ENCODE data around the gene INHBB. TPM values are rescaled to one million over a fixed set of nuclear protein-coding genes. Genes with fewer than 3 reads are reported as not detected.

Gene INHBB
- total RNA-seq, 1 experiment from 2014 or later: not detected

DNA sequence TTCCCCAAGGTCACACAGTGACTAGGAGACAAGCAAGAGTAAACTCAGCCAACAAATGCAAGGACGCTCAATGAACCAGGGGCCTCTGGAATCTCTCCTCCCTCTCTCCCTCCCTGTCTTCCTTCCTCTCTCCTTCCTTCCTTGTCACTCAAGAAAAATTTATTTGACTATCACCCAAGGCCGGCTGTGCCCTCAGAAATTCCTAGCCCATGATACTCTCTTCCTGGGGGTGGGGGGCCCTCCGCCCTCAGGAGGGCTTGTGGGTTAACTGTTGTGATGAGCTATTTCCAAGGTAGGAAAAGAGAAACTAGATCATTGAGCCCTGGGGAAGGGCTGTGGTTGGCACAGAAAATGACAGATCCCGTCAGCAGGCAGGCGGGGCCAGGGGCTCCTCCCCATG is 21.7 kb downstream of the INHBB start:
- no peaks in the 10 kb centered on the region for H3K9me3 Mint-ChIP-seq (ENCODE audit: low read depth, unreplicated experiment)
- CTCF ChIA-PET: no interaction called here
- H3K27me3 Mint-ChIP-seq (ENCODE audit: unreplicated experiment): peaks cover 71% of the 10 kb centered on the region

DNA sequence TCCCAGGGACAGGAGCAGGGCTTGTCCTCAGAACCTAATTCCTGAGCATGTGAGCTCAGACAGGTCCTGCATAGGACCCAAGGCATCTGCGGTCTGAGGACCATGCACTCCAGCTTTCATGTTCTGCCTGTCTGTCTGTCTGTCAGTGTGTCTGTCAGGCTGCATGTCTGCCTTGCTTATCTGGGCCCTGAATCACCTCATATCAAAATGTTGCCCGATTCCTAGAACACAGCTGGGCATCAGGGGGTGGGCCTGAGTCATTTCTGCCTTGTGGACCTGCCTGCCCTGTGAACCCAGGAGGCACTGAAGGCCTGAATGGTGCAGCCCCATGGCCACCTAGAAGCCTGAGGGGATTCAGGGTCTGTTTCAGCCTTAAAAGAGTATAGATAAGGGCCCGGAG is 22.1 kb downstream of the INHBB start:
- Mint-ChIP-seq H3K4me3 (ENCODE audit: low read depth, unreplicated experiment) (no peak overlapping the region), H3K27me3 (ENCODE audit: unreplicated experiment) (peaks cover 69% of the 10 kb centered on the region), H3K4me1 (ENCODE audit: low read depth, unreplicated experiment) (no peaks in the 10 kb centered on the region), H3K36me3 (ENCODE audit: insufficient read depth, unreplicated experiment) (no peaks in the 10 kb centered on the region), H3K9me3 (ENCODE audit: low read depth, unreplicated experiment) (no peaks in the 10 kb centered on the region), H3K27ac (ENCODE audit: unreplicated experiment) (no peak overlapping the region)
- intact Hi-C loops (cut with micrococcal nuclease; ENCODE audit: unreplicated experiment): no loop called here
- CTCF ChIA-PET: no interaction called here
- DNase-seq: no peak
- TF ChIP-seq, protein P1, sequence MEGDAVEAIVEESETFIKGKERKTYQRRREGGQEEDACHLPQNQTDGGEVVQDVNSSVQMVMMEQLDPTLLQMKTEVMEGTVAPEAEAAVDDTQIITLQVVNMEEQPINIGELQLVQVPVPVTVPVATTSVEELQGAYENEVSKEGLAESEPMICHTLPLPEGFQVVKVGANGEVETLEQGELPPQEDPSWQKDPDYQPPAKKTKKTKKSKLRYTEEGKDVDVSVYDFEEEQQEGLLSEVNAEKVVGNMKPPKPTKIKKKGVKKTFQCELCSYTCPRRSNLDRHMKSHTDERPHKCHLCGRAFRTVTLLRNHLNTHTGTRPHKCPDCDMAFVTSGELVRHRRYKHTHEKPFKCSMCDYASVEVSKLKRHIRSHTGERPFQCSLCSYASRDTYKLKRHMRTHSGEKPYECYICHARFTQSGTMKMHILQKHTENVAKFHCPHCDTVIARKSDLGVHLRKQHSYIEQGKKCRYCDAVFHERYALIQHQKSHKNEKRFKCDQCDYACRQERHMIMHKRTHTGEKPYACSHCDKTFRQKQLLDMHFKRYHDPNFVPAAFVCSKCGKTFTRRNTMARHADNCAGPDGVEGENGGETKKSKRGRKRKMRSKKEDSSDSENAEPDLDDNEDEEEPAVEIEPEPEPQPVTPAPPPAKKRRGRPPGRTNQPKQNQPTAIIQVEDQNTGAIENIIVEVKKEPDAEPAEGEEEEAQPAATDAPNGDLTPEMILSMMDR (IDR thresholded peaks at IDR 0.05; ENCODE audit: unreplicated experiment): no peak
- BruUV-seq (replicated peaks): no TSS peak

More for the DNA sequence above, 21.7 kb downstream of the INHBB start:
- H3K4me1 Mint-ChIP-seq (ENCODE audit: low read depth, unreplicated experiment): no peaks in the 10 kb centered on the region
- H3K36me3 Mint-ChIP-seq (ENCODE audit: insufficient read depth, unreplicated experiment): no peaks in the 10 kb centered on the region
- no peak overlapping the region for H3K4me3 Mint-ChIP-seq (ENCODE audit: low read depth, unreplicated experiment)
- DNase-seq: no peak
- intact Hi-C loops (cut with micrococcal nuclease; ENCODE audit: unreplicated experiment): no loop called here
- no peak overlapping the region for H3K27ac Mint-ChIP-seq (ENCODE audit: unreplicated experiment)
- TF ChIP-seq, protein P1 (IDR thresholded peaks at IDR 0.05; ENCODE audit: unreplicated experiment): no peak
- BruUV-seq (replicated peaks): no TSS peak

DNA sequence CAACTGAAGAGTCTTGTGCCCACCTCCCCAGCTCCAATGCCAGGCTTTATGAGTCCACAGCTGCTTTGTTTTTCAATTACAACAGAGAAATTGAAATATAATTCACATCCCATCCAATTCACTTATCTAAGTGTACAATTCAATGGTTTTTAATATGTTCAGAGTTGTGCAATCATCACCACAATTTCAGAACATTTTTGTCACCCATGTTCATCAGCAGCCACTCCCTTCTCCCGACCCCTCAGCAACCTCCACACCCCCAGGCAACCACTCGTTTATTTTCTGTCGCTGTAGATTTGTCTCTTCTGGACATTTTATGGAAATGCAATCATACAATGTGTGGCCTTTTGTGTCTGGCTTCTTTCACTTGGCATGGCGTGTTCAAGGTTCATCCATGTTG is 23.3 kb downstream of the INHBB start:
- H3K4me1 Mint-ChIP-seq (ENCODE audit: low read depth, unreplicated experiment): no peaks in the 10 kb centered on the region
- intact Hi-C loops (cut with micrococcal nuclease; ENCODE audit: unreplicated experiment): no loop called here
- TF ChIP-seq, protein P1 (IDR thresholded peaks at IDR 0.05; ENCODE audit: unreplicated experiment): no peak
- no peak overlapping the region for H3K4me3 Mint-ChIP-seq (ENCODE audit: low read depth, unreplicated experiment)
- no peak overlapping the region for H3K27ac Mint-ChIP-seq (ENCODE audit: unreplicated experiment)
- peaks cover 57% of the 10 kb centered on the region for H3K27me3 Mint-ChIP-seq (ENCODE audit: unreplicated experiment)
- BruUV-seq (replicated peaks): no TSS peak
- CTCF ChIA-PET: no interaction called here
- no peaks in the 10 kb centered on the region for H3K9me3 Mint-ChIP-seq (ENCODE audit: low read depth, unreplicated experiment)
- no peak for DNase-seq
- H3K36me3 Mint-ChIP-seq (ENCODE audit: insufficient read depth, unreplicated experiment): no peaks in the 10 kb centered on the region

DNA sequence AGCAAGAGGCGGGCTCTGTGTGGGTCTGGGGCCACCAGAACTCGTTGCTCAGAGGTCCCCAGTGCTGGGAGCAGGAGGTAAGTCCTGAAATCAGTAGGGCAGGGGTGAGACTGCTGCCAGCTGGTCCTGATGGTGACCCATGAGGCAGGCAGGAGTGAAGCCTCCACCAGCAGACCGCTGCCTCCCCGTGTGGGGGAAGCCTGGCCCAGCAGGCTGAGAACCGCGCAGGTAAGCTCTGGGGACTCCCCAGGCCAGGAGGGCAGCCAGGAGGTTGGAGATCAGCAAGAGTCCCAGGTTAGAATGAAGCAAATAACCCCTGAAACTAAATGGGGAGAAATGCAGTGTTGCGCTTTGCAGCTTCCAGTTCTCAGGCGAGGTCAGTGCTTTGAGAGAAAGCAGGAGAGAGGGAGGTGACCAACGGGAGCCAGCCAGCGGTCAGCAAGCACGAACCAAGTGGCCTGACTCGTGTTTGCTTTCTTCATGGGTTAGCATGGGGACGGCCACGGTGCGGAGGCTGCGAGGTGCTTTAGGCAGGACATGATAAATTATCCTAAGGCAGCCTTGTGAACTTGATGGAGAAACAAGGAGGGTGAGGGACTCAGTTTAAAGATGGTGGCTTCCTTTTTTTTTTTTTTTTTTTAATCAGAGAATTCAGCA is 26.2 kb downstream of the INHBB start:
- Mint-ChIP-seq H3K36me3 (ENCODE audit: insufficient read depth, unreplicated experiment) (no peaks in the 10 kb centered on the region), H3K9me3 (ENCODE audit: low read depth, unreplicated experiment) (no peaks in the 10 kb centered on the region), H3K4me3 (ENCODE audit: low read depth, unreplicated experiment) (no peak overlapping the region), H3K27me3 (ENCODE audit: unreplicated experiment) (peaks cover 47% of the 10 kb centered on the region), H3K4me1 (ENCODE audit: low read depth, unreplicated experiment) (no peaks in the 10 kb centered on the region), H3K27ac (ENCODE audit: unreplicated experiment) (no peak overlapping the region)
- TF ChIP-seq, protein P1 (IDR thresholded peaks at IDR 0.05; ENCODE audit: unreplicated experiment): no peak
- CTCF ChIA-PET: no interaction called here
- DNase-seq: no peak
- intact Hi-C loops (cut with micrococcal nuclease; ENCODE audit: unreplicated experiment): no loop called here
- no TSS peak for BruUV-seq (replicated peaks)

Measured in Calu3 (cell line).